Endothelial cell of umbilical vein (primary cell): ENCODE measurements around the gene TMC3. TPM values are rescaled to one million over a fixed set of nuclear protein-coding genes. Genes with fewer than 3 reads are reported as not detected.

Experiments
- BruUV-seq: library from RNA; stranded (reverse); fragments of 400-500 nt; replicated peaks from 2 replicates; lab custom pipeline; 2021; lab: Mats Ljungman, UMichigan
- CTCF ChIA-PET: fragments of 300-600, 350-600 bp; sonication (Branson Sonifier 250); formaldehyde crosslinking; loops from one replicate; lab custom pipeline; 2021; ENCODE audit warnings: antibody characterized with exemption, inconsistent platforms; lab: Charles Lee
- POLR2A ChIA-PET: fragments of 300-600, 350-600 bp; sonication (Branson Sonifier 250); formaldehyde crosslinking; loops from one replicate; lab custom pipeline; 2021; ENCODE audit warnings: antibody characterized with exemption, inconsistent platforms; lab: Charles Lee
- DNase-seq: peaks from one replicate; pipeline ENCODE4 v3.0.0-alpha.2; 2011; ENCODE audit warnings: low read depth, low spot score
- FAIRE-seq: peaks from 2 replicates; lab custom pipeline; 2011; peaks lifted over from hg19 to GRCh38; lab: Jason Lieb, UNC
- H2AFZ ChIP-seq: 2 replicates; pipeline ENCODE4 v1.6.0; 2012; ENCODE audit warnings: low read depth, low read length, control low read depth, inconsistent platforms
- H3K27ac ChIP-seq: 2 replicates; pipeline ENCODE4 v1.5.1; 2011; ENCODE audit warnings: low read depth, mild to moderate bottlenecking, control low read depth, low read length, moderate library complexity; ENCODE audit not compliant: insufficient read depth
- H3K27me3 ChIP-seq, 2 experiments: 2 replicates each; pipeline versions ENCODE4 v1.6.0 to v1.6.1; 2011; ENCODE audit warnings: low read length in 2 of 2, mixed read lengths in 1 of 2; ENCODE audit not compliant: control insufficient read depth in 2 of 2, insufficient read depth in 2 of 2
- H3K36me3 ChIP-seq, 2 experiments: 2 replicates in 1 of 2; 3 replicates in 1 of 2; pipeline ENCODE4 v1.5.1; 2011; ENCODE audit warnings: low read length in 2 of 2, mild to moderate bottlenecking in 1 of 2, moderate library complexity in 1 of 2; ENCODE audit not compliant: control insufficient read depth in 2 of 2, insufficient read depth in 2 of 2; ENCODE audit errors: extremely low read depth in 1 of 2
- H3K4me1 ChIP-seq: 3 replicates; pipeline ENCODE4 v1.5.1; 2011; ENCODE audit warnings: mild to moderate bottlenecking, low read length; ENCODE audit not compliant: control insufficient read depth, insufficient read depth; ENCODE audit errors: extremely low read depth
- H3K4me2 ChIP-seq: 2 replicates; pipeline ENCODE4 v1.6.1; 2011; ENCODE audit warnings: low read length, control low read depth, mixed read lengths; ENCODE audit not compliant: insufficient read depth
- H3K4me3 ChIP-seq, 3 experiments: fragments of 200-600 bp in 1 of 3; sonication (generic), shearing (Covaris generic) in 1 of 3; replicated peaks in 1 of 3; 2 replicates each; pipeline ENCODE4 v1.5.1; 2011 to 2016; ENCODE audit warnings: control low read depth in 3 of 3, low read length in 3 of 3, mild to moderate bottlenecking in 2 of 3, inconsistent platforms in 1 of 3, low read depth in 1 of 3, moderate library complexity in 1 of 3; ENCODE audit not compliant: insufficient read depth in 1 of 3
- H3K79me2 ChIP-seq: 2 replicates; pipeline ENCODE4 v1.6.0; 2012; ENCODE audit warnings: low read length, inconsistent platforms; ENCODE audit not compliant: control insufficient read depth, insufficient read depth
- H3K9ac ChIP-seq: replicated peaks from 2 replicates; pipeline ENCODE3; 2011; ENCODE audit warnings: low read length, control low read depth; ENCODE audit not compliant: insufficient read depth; ENCODE audit errors: extremely low read depth
- H3K9me1 ChIP-seq: replicated peaks from 3 replicates; pipeline ENCODE4 v1.6.0; 2011; ENCODE audit warnings: mild to moderate bottlenecking, low read length; ENCODE audit not compliant: control insufficient read depth, insufficient read depth; ENCODE audit errors: extremely low read depth
- H3K9me3 ChIP-seq: replicated peaks from 2 replicates; pipeline ENCODE4 v1.5.1; 2012; ENCODE audit warnings: low read length, inconsistent platforms; ENCODE audit not compliant: control insufficient read depth, insufficient read depth
- H4K20me1 ChIP-seq: replicated peaks from 2 replicates; pipeline ENCODE3; 2011; ENCODE audit warnings: mild to moderate bottlenecking, low read length; ENCODE audit not compliant: control insufficient read depth, insufficient read depth; ENCODE audit errors: extremely low read depth
- CTCF ChIP-seq, 2 donors: IDR thresholded peaks; 1 replicate in 1 of 2; 2 replicates in 1 of 2; pipeline ENCODE4 v1.5.1; 2011; ENCODE audit warnings: low read length in 2 of 2, mild to moderate bottlenecking in 2 of 2, moderate library complexity in 2 of 2, control low read depth in 1 of 2, inconsistent platforms in 1 of 2, low read depth in 1 of 2; ENCODE audit not compliant: insufficient read depth in 1 of 2; ENCODE audit errors: extremely low read depth in 1 of 2
- EZH2 ChIP-seq: IDR thresholded peaks from 2 replicates; pipeline ENCODE4 v1.6.1; 2012; ENCODE audit warnings: borderline replicate concordance, low read depth, mild to moderate bottlenecking, moderate library complexity, low read length, inconsistent platforms; ENCODE audit not compliant: severe bottlenecking
- FOS ChIP-seq: IDR thresholded peaks from 2 replicates; pipeline ENCODE4 v1.6.1; 2011; ENCODE audit warnings: mild to moderate bottlenecking, low read length, moderate library complexity, borderline replicate concordance; ENCODE audit not compliant: insufficient read depth
- GATA2 ChIP-seq: IDR thresholded peaks from 2 replicates; pipeline ENCODE4 v1.7.0; 2011; ENCODE audit warnings: low read depth, mild to moderate bottlenecking, moderate library complexity, mixed read lengths, low read length; ENCODE audit not compliant: insufficient read length, insufficient read depth
- JUN ChIP-seq: IDR thresholded peaks from 2 replicates; pipeline ENCODE4 v1.6.1; 2011; ENCODE audit warnings: borderline replicate concordance, low read depth; ENCODE audit not compliant: insufficient read length, insufficient read depth
- MAX ChIP-seq: IDR thresholded peaks from 2 replicates; pipeline ENCODE4 v1.6.1; 2011; ENCODE audit not compliant: insufficient read depth, insufficient read length
- MYC ChIP-seq: IDR thresholded peaks from one replicate; pipeline ENCODE4 v1.6.1; 2011; ENCODE audit warnings: mild to moderate bottlenecking, low read depth, low read length
- POLR2A ChIP-seq: IDR thresholded peaks from 2 replicates; pipeline ENCODE4 v1.6.1; 2012; ENCODE audit warnings: low read depth, mild to moderate bottlenecking, control low read depth, low read length
- POLR2AphosphoS5 ChIP-seq: IDR thresholded peaks from 2 replicates; pipeline ENCODE4 v1.6.1; 2012; ENCODE audit warnings: low read depth, mild to moderate bottlenecking, control low read depth, low read length, moderate library complexity; ENCODE audit not compliant: insufficient read depth
- dilution Hi-C: fragments of 300-500 bp; cut with MboI; formaldehyde crosslinking; loops from one replicate; pipeline ENCODE4 v1.15.0; 2019; ENCODE audit warnings: low sequenced_read_pairs; ENCODE audit not compliant: extremely low pct_ligation_motif_present
- intact Hi-C: fragments of 100-400 bp; cut with micrococcal nuclease; formaldehyde crosslinking; loops from one replicate; pipeline ENCODE4 v1.10.0; 2022
- polyA plus RNA-seq, 4 experiments: library from polyadenylated mRNA; depleted of rRNA in 3 of 4; stranded (reverse) in 3 of 4; unstranded in 1 of 4; fragments of >200 nt; gene quantifications; 2 replicates each; pipeline versions ENCODE4 v1.2.1 to v1.2.3, GENCODE V29; 2011 to 2012; ENCODE audit warnings: missing spikeins in 1 of 4
- total RNA-seq: library from RNA; stranded (reverse); gene quantifications from 2 replicates; pipeline ENCODE4 v1.2.3, GENCODE V29; 2021

TMC3 gene
- total and polyA plus RNA-seq, 2 donors (not counting 3 experiments of a cell fraction or from before 2014, with no cell fraction given): not detected

DNA sequence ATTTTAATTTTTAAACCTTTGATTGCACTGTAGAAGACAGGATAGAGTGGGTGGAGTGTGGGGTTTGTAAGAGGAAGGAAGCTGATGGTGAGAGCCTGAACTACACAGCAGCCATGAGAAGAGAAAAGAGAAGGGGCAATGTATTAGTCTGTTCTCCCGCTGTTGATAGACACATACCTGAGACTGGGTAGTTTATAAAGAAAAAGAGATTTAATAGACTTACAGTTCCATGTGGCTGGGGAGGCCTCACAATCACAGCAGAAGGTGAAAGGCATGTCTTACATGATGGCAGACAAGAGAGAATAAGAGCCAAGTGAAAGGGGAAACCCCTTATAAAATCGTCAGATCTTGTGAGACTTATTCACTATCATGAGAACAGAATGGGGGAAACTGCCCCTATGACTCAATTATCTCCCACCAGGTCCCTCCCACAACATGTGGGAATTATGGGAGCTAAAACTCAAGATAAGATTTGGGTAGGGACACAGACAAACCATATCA lies 87.3 kb downstream of the TMC3 start:
- no peaks in the 10 kb centered on the region for H4K20me1 ChIP-seq
- DNase-seq (no peak), FAIRE-seq (no peak)
- POLR2A ChIA-PET: no interaction called here
- BruUV-seq: no TSS peak
- dilution Hi-C loops: no loop called here
- H3K36me3 ChIP-seq: no peaks in the 10 kb centered on the region
- CTCF ChIA-PET: interaction anchor here (1.1 to 1.8 kb wide), 4 partner anchors 11 to 131 kb away, joined by 3 to 8 read pairs (median 4); no protein-coding TSS in a partner anchor
- H3K9me1 ChIP-seq: no peaks in the 10 kb centered on the region
- H3K4me1 ChIP-seq: no peaks in the 10 kb centered on the region
- intact Hi-C loops: no loop called here
- no peaks in the 10 kb centered on the region for H3K79me2 ChIP-seq
- H3K9ac ChIP-seq: no peak overlapping the region
- no peaks in the 10 kb centered on the region for H3K9me3 ChIP-seq
- no peak overlapping the region for H2AFZ ChIP-seq
- H3K27ac ChIP-seq: no peak overlapping the region
- no peak overlapping the region for H3K4me2 ChIP-seq
- TF ChIP-seq MYC (no peak), CTCF (IDR thresholded peaks at IDR 0.05; ENCODE audit: extremely low read depth in 1 of 2, insufficient read depth in 1 of 2, low read depth in 1 of 2, low read length in 2 of 2) (no peak), GATA2 (no peak), EZH2 (no peak), JUN (no peak), MAX (no peak), POLR2AphosphoS5 (no peak), FOS (no peak), POLR2A (no peak)
- H3K4me3 ChIP-seq: no peak overlapping the region
- H3K27me3 ChIP-seq: peaks cover 0 to 2% of the 10 kb centered on the region in 2 experiments
